Gastrocnemius medialis (tissue), 4 donors: ENCODE measurements around the gene XPO6. TPM values are rescaled to one million over a fixed set of nuclear protein-coding genes. Genes with fewer than 3 reads are reported as not detected.

Experiments used
- ATAC-seq, 2 donors: fragments of 150-250 bp; one replicate each; pipeline ENCODE4 v1.9.1; 2016
- DNase-seq, 2 donors: peaks; one replicate each; pipeline ENCODE4 v3.0.0-alpha.2; 2019
- H3K27ac ChIP-seq, 4 donors: fragments of 200-600 bp; sonication (generic); 1 replicate in 1 of 4; 2 replicates in 3 of 4; pipeline ENCODE4 v1.5.1; 2016 to 2018; ENCODE audit warnings: mild to moderate bottlenecking in 2 of 4, moderate library complexity in 1 of 4
- H3K27me3 ChIP-seq, 3 donors: fragments of 200-600 bp; sonication (generic) in 2 of 3; 1 replicate in 1 of 3; 2 replicates in 2 of 3; pipeline versions ENCODE4 v1.5.1 to v1.6.0; 2016 to 2019; ENCODE audit warnings: mild to moderate bottlenecking in 1 of 3, moderate library complexity in 1 of 3
- H3K36me3 ChIP-seq, 2 donors: fragments of 200-600 bp; sonication (generic) in 1 of 2; one replicate each; pipeline ENCODE4 v1.5.1; 2017 to 2018
- H3K4me1 ChIP-seq, 2 donors: fragments of 200-600 bp; sonication (generic) in 1 of 2; one replicate each; pipeline ENCODE4 v1.5.1; 2016 to 2017; ENCODE audit warnings: mild to moderate bottlenecking in 2 of 2
- H3K4me3 ChIP-seq, 4 donors: fragments of 200-600 bp; sonication (generic) in 3 of 4; 1 replicate in 1 of 4; 2 replicates in 3 of 4; pipeline ENCODE4 v1.5.1; 2016 to 2019; ENCODE audit warnings: mild to moderate bottlenecking in 2 of 4
- H3K9me3 ChIP-seq, 3 donors: fragments of 200-600 bp; sonication (generic) in 2 of 3; 1 replicate in 1 of 3; 2 replicates in 2 of 3; pipeline ENCODE4 v1.5.1; 2016 to 2019
- POLR2A ChIP-seq, 2 donors: fragments of 450-650 bp; IDR thresholded peaks; one replicate each; pipeline ENCODE4 v1.6.1; 2017; ENCODE audit warnings: antibody characterized with exemption in 2 of 2, mild to moderate bottlenecking in 2 of 2, moderate library complexity in 2 of 2
- in situ Hi-C, 4 donors: fragments of 200-750 bp; cut with MboI; loops; one replicate each; pipeline versions ENCODE4 v1.15.0 to v1.8.0; 2017; ENCODE audit warnings: low sequenced_read_pairs in 4 of 4
- intact Hi-C: fragments of 100-400 bp; cut with DNase I; formaldehyde crosslinking; loops from one replicate; pipeline ENCODE4 v1.15.1; 2023; ENCODE audit warnings: low total_unique reads
- total RNA-seq, 4 donors: library from RNA; depleted of rRNA; stranded (reverse); fragments of >200 nt; gene quantifications; one replicate each; pipeline versions ENCODE4 v1.1.0 to v1.2.3, GENCODE V29; 2016
- TF ChIP-seq, protein P1 (sequence below), 5 experiments: fragments of 450-650 bp in 3 of 5; fragments of 200-600 bp in 2 of 5; sonication (generic) in 2 of 5; IDR thresholded peaks in 4 of 5; conservative IDR thresholded peaks in 1 of 5; 1 replicate in 4 of 5; 2 replicates in 1 of 5; pipeline ENCODE4 v1.5.1; 2016 to 2019; ENCODE audit warnings: antibody characterized with exemption in 5 of 5, mild to moderate bottlenecking in 3 of 5, moderate library complexity in 3 of 5

XPO6 gene
- total RNA-seq, 4 donors from 2014 or later: 20.9 to 40.1 (median 29.6) TPM

DNA sequence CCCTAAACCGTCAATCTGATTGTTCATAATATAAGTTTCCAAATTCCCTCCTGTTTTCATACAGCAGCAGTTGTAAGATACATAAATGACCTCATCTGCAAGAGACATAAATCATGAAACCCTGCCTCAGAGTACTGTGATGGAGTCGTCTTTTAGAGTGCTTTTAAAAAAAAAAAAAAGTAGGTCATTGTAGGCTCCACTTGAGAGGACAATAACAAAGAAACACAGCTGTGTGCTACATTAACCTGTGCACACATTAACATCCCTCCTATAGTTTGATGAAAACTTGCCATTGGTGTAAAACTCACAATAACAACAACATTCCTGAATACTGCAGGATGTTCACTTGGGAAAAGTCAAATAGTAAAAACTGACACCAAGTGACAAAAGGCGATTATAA, 56.5 kb downstream of the XPO6 start:
- no peaks in the 10 kb centered on the region for H3K27me3 ChIP-seq
- no peak for DNase-seq
- peaks cover 8 to 36% of the 10 kb centered on the region in 2 donors for H3K36me3 ChIP-seq

DNA sequence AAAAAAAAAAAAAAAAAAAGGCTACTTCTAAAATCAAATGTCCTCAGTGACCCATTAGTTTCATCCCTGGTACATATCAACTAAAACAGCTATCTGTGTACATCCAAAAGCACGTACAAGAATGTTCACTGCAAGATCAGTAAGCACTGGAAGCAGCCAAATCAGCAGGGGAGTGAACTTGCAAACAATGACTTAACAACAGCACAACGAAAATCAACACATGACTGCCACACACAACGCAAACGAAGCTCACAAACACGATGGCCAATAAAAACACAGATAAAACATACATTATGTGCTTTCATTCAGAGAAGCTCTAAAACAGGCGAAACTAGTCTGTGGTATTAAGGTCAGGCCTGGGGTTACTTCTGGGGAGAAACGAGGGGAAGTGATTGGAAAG, 60.6 kb downstream of the XPO6 start:
- peaks cover 8 to 62% of the 10 kb centered on the region in 2 donors for H3K36me3 ChIP-seq
- no peaks in the 10 kb centered on the region for H3K9me3 ChIP-seq
- H3K4me1 ChIP-seq: no peaks in the 10 kb centered on the region
- no peak for TF ChIP-seq POLR2A (IDR thresholded peaks at IDR 0.05)
- TF ChIP-seq, protein P1, sequence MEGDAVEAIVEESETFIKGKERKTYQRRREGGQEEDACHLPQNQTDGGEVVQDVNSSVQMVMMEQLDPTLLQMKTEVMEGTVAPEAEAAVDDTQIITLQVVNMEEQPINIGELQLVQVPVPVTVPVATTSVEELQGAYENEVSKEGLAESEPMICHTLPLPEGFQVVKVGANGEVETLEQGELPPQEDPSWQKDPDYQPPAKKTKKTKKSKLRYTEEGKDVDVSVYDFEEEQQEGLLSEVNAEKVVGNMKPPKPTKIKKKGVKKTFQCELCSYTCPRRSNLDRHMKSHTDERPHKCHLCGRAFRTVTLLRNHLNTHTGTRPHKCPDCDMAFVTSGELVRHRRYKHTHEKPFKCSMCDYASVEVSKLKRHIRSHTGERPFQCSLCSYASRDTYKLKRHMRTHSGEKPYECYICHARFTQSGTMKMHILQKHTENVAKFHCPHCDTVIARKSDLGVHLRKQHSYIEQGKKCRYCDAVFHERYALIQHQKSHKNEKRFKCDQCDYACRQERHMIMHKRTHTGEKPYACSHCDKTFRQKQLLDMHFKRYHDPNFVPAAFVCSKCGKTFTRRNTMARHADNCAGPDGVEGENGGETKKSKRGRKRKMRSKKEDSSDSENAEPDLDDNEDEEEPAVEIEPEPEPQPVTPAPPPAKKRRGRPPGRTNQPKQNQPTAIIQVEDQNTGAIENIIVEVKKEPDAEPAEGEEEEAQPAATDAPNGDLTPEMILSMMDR (IDR thresholded peaks at IDR 0.05 in 4 of 5, conservative IDR thresholded peaks at IDR 0.05 in 1 of 5): no peak
- no peaks in the 10 kb centered on the region for H3K27me3 ChIP-seq
- DNase-seq: no peak
- H3K4me3 ChIP-seq: no peak overlapping the region
- in situ Hi-C loops (no loop called here), intact Hi-C loops (no loop called here)
- ATAC-seq: no peak
- H3K27ac ChIP-seq: no peak overlapping the region

More for the DNA sequence above, 56.5 kb downstream of the XPO6 start:
- TF ChIP-seq, protein P1 (IDR thresholded peaks at IDR 0.05 in 4 of 5, conservative IDR thresholded peaks at IDR 0.05 in 1 of 5): no peak
- TF ChIP-seq POLR2A (IDR thresholded peaks at IDR 0.05): no peak
- no peak overlapping the region for H3K27ac ChIP-seq
- intact Hi-C loops: no loop called here
- no peaks in the 10 kb centered on the region for H3K9me3 ChIP-seq
- ATAC-seq: no peak
- in situ Hi-C loops: no loop called here
- no peak overlapping the region for H3K4me3 ChIP-seq
- no peaks in the 10 kb centered on the region for H3K4me1 ChIP-seq

DNA sequence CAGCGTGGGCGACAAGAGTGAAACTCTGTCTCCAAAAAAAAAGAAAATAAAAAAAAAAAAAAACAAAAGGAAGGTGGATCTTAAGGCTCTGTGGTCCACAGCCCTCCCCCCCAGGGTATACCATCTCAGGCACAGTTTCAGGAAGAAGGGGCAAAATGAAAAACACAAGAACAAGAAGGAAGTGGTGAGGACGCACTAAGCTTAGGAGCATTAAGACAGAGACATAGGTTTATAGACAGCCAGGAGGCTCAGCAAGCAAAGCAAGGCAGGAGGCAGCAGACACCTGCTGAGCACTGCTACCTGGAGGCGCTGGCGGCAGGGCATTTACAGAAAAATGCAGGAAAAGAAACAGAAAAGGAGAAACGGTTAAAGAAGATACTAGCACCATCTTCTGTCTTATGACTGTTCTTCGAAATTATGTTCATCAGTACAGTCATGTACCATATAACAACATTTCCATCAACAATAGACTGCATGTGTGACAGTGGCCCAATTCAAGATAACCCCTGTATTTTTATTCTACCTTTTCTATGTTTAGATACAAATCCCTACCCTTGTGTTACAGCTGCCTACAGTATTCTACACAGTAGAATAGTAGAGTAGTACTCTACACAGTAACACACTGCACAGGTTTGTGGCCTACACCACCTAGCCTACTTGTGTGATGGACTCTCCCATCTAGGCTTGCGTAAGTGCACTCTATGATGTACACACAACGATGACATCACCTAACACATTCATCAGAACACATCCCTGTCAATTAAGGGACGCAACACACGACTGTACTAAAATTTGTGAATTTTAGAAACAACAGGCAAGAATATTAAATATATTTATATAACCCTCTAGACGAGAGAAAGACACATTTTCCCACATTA, 62.5 kb downstream of the XPO6 start:
- ATAC-seq: no peak
- H3K27me3 ChIP-seq: no peaks in the 10 kb centered on the region
- no peak overlapping the region for H3K27ac ChIP-seq
- TF ChIP-seq, protein P1 (IDR thresholded peaks at IDR 0.05 in 4 of 5, conservative IDR thresholded peaks at IDR 0.05 in 1 of 5): no peak
- TF ChIP-seq POLR2A (IDR thresholded peaks at IDR 0.05): no peak
- in situ Hi-C loops: loop anchor here in 1 of 4 donors (25.0 kb wide), 1 partner anchor 88 kb away; no protein-coding TSS in a partner anchor
- DNase-seq: no peak
- no peaks in the 10 kb centered on the region for H3K9me3 ChIP-seq
- H3K4me3 ChIP-seq: no peak overlapping the region
- peaks cover 0 to 68% of the 10 kb centered on the region in 2 donors for H3K36me3 ChIP-seq
- intact Hi-C loops: no loop called here
- H3K4me1 ChIP-seq: no peaks in the 10 kb centered on the region

DNA sequence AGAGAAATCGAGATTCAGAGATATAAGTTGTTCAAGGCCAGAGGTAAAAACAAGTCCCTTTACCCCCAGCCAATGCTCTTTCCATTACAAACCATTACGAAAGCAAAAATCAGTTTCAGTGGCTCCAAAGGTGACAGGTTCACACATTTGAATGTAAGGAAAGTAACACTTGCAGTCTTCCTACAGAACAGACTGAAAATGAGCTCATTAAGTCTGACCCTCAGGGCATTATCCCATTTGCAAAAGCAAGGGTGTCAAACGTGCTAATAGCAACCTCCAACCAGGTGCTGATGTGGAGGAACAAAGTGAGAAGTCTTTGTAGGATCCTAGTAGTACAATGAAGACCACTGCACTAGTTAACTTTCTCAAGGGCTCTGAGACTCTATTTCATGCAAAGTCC, 65.2 kb downstream of the XPO6 start:
- Histone ChIP-seq H3K9me3 (no peaks in the 10 kb centered on the region), H3K27ac (no peak overlapping the region), H3K27me3 (no peaks in the 10 kb centered on the region), H3K4me3 (no peak overlapping the region), H3K36me3 (peaks cover 0 to 65% of the 10 kb centered on the region in 2 donors), H3K4me1 (no peaks in the 10 kb centered on the region)
- TF ChIP-seq, protein P1 (IDR thresholded peaks at IDR 0.05 in 4 of 5, conservative IDR thresholded peaks at IDR 0.05 in 1 of 5): no peak
- no peak for TF ChIP-seq POLR2A (IDR thresholded peaks at IDR 0.05)
- ATAC-seq (no peak), DNase-seq (no peak)
- in situ Hi-C loops: loop anchor here in 1 of 4 donors (25.0 kb wide), 1 partner anchor 91 kb away; no protein-coding TSS in a partner anchor
- intact Hi-C loops: no loop called here
